NCI-H2171 (cell line): Measurements from ENCODE around the gene KLC1.
"Not testable (repeated sequence)": the region's sequence is repeated elsewhere in the genome, so short reads cannot be mapped to it uniquely, and the experiment has no call there.

Experiments used
- DNase-seq: peaks from one replicate; lab custom pipeline; 2025; lab: John Stamatoyannopoulos, UW

The KLC1 gene

DNA sequence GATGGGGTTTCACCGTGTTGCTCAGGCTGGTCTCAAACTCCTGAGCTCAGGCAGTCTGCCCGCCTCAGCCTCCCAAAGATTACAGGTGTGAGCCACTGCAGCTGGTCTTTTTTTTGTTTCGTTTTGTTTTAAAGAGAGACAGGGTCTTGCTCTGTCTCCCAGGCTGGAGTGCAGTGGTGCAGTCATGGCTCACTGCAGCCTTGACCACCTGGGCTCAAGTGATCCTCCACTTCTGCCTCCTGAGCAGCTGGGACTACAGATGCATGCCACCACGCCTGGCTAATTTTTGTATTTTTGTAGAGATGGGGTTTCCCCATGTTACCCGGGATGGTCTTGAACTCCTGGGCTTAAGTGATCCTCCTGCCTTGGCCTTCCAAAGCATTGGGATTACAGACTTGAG is 62.6 kb downstream of the KLC1 start:
- not testable (repeated sequence) for DNase-seq

DNA sequence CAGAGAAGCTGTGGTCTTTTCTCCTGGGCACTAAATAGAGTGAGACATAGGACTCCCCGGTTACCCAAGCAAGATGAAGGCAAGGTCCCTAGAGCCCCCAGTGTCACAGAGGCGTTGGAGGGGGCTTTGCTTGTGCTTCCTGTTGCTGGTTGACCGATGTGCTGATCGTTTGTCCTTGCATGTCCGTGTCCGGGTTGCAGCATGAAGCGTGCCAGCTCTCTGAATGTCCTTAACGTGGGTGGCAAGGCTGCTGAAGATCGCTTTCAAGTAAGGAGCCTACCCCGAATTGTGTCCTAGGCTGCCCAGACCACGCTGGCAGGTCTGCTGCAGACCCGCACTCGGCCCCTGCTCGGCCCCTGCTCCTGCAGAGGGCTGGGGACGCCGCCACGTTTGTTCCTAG is 63.1 kb downstream of the KLC1 start:
- no peak for DNase-seq

DNA sequence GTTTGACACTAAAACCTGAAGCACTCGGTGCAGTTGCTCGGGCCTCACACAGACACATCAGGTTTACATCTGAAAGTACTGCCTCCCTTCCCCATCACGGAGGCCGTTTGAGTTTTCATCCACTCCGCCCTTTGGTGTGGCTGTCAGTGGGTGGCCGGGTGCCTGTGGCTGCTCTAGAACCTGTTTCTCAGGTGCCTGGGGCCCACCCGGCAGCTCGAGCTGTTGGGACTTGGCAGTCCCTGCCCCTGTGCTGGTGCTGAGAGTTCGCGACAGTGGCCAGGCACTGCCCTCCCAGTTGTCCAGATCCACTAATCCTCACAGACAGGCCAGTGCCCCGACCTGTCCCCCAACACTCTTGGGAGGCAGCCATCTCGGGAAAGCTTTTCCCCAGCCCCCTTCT is 63.9 kb downstream of the KLC1 start:
- no peak for DNase-seq

DNA sequence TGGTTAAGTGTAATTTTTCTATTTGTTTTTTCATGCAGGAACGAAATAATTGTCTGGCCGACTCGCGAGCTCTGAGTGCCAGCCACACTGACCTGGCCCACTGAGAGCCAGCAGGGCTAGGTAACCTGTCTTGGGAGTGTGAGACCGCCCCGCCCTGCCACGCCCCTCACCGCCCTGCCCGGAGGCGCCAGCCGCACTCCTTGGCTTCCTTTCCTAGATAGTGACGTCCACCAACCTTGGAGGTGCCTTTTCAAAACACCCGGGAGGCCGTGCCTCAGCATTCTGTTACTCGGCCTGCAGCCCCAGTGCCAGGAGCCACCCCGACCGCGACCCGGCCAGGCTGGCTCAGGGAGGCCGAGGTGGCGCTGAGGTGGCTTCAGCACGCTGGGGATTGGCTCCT is 64.5 kb downstream of the KLC1 start:
- no peak for DNase-seq

DNA sequence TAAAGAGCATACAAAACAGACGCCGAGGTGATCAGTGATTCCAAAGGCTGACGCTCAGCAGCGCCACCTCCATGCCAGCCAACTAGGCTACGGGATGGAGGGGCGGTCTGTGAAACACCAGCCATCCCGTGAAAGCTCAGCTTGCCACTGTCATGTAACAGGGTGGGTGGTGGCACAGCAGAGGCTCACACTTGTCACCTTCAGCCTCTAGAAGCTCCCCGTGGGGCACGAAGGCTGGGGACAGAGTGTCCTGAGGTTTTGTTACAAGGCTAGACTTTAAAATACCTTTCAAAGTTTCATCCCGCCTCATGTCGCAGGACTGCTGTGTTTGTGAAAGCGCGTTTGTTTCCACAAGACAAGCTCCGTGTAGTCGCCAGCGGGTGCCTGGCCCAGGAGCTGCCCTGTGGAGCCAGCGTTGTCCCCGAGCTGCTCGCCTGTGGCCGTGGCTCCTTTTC is 65.6 kb downstream of the KLC1 start:
- no peak for DNase-seq

DNA sequence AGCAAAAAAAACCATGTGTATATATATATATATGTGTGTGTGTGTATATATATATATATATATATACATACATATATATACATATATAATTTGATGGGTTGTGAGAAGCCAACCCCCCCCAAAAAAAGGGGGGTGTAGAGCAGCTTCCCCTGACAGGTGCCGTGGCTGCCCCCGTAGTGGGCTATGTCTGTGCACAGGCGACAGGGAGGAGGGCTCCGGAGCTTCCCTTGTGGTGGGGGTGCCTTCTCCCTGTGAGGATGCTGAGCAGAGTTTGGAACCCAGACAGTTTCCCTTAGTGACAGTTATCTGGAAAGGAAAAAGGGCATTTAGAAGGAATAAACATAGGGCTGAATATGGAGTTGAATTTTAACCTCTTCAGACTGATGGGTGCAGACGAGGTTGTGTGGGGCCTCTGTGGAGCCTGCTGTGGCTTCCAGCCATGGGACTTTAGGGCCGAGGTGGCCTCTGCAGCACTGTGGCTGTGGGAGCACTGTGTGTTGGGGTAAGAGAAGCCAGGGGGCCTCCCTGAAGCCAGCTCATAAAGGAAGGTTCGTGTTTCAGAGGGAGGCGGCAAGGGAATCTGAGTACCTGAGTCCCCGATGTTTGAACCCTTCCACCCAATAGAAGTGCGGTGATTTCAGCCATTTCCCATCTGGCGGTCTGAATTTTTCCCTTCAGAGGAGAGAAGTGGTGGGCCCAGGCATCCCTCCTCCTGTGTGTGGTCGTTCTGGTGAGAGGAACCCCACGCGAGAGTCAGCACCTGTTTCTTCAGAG is 66.5 kb downstream of the KLC1 start:
- DNase-seq, result peak; percentile 17

DNA sequence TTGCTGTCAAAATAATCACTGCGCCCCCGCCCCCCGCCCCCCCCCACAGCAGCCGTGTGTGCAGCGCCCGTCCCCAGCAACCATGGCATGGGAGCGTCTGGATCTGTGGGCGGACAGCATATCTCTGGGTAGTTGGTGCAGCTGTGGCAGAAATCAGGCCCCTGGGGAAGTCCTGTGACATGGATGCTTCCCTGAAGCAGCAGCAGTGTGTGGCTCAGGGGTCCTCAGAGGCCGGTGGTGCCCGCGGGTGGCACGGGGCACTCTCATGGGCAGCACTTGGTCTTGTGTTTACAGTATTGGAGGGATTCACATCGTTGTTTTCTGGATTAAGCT is 67.0 kb downstream of the KLC1 start:
- no peak for DNase-seq

DNA sequence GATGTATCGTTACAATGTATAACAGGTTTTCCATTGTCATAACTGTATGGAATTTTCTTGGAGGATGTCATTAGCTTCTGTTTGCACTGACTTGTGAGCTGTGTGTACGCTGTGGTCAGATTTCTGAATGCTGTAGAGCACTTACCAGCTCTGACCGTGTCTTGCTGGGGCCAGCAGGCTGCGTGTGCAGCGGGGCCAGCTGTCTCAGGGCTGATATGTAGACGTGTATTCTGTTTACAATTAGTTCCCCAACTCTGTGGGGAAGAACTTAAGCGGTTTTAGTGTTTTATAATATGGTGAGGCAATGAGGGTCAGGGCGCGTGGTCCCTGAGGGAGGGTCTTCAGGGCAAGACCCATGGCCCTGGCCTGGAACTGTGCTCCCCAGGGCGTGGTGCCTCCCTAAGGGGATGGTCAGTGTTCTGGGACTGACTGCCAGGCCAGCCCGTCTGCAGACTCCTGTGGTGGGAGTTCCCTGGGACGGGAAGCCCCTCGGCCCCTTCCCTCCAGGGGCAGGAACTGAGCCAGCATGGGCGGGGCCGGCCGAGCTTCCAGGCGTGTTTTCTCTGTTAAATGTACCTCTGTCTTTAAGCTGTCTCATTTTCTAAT is 67.6 kb downstream of the KLC1 start:
- no peak for DNase-seq

DNA sequence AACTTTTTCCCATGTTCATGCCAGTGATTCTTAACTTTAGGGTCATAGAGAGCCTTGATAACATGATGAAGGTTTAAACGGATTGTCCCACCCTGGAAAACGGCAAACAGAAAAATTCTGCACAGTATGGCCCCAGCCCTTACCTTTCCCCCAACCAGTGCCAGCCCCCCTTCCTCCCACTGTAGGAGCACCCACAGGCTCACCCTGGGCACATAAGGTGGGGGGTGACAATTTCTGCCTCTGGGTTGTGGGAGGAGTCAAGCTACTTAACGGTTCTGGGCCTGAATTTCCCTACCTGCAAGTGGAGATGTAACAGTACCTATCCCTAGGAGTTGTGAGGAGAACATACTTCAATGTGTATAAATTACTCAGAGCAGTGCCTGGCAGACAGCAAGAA is 68.2 kb downstream of the KLC1 start:
- DNase-seq, result no peak

DNA sequence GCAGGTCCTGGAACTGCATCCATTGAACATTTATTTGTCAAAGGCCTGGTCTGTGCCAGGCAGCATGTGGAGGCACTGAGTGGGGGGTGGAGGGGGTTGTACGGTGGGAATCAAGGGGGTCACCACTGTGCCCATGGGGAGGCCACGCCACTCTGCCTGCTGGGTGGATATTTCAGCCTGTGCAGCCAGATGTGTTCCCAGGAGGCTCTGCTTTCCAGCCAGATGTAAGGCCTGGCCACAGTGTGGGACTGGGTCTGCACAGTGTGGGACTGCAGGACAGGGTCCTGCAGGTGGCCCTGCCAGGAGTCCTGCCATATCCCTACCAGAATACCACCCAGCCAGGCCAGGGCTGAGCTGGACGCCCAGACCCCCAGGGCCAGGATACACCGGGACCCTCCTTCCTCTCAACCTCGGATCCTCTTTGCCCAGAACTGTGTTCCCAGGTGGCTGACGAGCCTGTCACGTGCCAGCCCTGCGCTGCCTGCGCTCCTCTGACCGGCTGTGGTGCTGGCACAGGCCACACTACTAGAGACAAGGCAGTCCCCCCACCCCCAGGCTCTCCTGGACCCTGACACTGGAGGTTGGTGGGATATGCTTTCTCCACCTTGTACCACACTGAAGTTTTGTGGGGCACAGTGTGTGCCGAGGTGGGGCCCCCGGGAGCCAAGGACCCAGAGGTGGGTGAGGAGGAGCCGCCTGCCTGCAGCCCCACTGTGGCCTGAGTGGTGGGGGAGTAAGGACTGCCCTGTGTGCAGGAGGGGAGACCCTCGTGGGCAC is 68.8 kb downstream of the KLC1 start:
- no peak for DNase-seq

DNA sequence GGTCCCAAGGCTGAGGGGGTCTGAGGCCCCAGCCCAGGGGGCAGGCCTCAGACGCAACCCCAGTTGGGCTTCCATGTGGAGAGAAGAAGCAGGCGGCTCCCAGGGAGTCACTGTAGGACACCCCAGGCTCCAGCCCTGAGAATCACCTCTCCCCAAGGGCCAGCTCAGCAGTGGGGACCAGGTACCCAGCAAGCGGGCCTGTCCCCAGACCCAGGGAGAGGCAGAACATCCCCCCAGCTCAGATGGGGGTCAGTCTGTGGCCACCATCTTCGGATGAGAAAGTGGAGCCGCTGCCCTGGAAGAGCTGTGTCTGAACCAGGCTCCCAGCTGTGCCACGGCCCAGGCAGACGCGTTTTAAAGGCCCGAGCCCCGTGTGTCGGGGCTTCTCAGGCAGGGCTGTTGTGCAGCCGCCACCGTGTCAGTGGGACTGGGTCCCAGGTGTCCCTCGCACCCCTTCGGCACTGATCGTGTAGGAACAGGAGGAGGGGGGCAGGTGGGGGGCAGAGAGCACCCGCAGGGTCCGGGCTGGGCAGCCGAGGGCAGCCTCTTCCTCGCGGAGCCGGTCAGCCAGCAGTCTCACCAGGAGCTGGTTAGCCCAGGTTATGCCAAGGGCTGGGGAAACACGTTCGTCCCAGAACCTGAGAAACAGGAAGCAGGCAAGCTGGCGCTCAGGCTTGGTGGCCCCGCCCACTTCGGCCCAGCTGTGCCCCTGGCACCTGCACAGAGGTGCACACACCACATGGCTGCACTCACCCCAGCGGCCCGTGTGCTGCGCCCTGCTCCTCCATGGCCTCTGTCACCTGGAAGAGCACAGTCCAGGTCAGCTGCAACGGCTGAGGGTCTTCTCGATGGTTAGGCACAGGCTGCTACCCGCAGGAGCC is 69.6 kb downstream of the KLC1 start:
- DNase-seq, result peak; percentile 16

DNA sequence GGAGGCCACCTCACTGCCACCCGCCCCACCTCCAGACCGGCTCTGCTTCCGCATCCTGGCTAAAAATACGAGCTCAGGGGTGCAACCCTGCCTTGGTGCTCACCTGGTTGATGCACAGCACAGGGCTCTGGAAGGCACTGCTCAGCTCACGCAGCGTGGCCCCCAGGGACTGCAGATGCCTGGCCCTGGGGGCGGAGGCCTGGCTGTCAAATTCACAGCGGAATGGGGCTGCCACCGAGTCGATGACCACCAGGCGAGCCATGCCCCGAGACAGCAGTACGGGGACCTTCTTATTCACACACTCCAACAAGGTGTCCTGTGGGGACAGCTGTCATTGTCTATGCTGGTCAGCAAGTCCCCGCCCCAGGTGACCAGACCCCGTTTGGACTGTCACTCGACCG is 70.2 kb downstream of the KLC1 start:
- DNase-seq, result no peak

DNA sequence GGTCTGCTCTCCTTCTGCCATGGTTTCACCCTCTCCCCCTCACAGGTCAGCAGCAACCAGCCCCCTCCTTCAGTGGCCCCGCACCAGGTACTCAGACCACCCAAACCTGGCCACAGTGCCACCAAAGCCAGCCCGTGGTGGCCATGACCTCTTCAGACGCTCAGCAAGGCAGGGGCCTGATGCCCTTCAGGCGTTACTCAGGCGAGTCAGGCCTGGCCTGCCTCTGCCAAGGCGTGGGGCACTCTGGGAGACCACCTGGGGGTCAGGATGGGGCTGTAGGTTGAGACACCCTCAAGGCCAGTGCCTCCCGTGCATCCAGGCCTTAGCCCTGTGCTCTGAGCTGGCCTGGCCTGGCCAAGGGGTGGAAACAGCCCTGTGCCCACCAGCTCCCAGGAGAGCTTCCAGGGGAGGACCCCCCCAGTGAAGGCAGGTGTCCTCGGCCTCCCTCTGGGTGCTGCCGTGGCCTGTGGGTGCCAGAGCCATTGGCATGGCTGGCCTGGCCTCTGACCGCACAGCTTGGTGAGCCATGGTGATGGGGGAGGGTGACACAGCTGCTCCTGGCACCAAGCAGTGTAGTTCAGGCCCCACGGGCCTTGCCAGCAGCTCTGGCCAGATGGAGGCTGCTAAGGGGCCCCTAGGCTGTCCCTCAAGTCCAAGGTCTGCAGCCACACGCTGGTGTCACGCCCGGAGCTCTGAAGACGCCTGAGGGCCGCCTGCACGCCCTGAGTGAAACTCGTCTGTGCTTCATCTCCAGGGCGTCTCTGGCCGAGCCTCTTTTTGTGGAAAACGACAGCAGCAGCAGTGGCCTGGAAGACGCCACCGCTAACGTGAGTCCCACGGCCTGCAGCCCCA is 71.1 kb downstream of the KLC1 start:
- DNase-seq, result no peak

DNA sequence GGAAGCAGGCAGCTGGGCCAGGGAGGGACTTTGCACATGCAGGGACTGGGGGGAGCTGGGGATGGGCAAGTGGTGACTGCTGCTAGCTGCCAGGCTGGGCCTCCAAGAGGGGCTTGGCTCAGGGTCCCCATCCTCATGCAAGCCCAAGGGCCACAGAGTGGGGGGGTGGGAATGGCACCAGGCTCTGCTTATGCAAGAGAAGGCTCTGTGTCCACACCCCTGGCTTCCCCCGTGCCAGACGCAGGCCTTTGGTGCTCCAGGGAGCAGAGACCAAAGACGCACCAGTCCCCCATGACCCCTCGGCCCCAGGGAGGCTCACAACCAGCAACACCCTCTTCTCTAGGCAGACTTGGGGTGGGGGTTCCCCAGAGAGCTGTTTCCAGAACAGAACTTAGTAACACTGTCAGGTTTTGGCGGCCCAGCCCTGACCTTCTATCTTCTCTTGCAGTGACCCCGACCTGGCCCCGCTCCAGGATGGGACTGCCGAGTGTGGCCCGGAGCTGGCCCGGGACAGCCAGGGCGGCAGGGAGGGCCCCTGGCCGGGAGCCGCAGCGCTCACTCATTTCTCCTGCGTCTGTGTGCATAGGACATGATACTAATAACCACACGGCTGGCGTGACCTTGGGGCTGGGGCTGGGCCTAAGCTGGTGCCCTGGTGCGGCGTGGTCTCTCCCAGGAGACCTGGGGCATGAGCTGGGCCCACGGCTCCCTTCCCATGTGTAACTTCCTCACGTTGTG is 71.9 kb downstream of the KLC1 start:
- DNase-seq, result no peak

DNA sequence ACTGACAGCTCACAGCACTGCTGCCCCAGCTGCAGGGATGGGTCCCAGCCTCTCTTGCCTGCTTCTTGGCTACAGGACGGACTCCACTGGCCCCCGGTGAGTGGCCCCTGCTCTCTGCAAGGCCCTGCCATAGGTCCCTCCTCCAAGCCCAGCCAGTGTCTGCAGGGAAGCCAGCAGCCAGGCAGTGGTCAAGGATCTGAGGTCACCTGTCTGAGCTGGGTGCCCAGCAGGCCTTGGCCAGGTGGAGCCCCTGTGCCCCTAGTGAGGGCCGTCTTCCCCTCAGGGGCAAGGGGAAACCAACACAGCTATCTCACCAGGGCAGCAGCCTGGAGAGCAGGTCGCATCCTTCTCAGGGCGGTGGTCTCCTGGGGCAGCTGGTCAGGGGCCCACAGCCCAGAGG is 73.1 kb downstream of the KLC1 start:
- no peak for DNase-seq

DNA sequence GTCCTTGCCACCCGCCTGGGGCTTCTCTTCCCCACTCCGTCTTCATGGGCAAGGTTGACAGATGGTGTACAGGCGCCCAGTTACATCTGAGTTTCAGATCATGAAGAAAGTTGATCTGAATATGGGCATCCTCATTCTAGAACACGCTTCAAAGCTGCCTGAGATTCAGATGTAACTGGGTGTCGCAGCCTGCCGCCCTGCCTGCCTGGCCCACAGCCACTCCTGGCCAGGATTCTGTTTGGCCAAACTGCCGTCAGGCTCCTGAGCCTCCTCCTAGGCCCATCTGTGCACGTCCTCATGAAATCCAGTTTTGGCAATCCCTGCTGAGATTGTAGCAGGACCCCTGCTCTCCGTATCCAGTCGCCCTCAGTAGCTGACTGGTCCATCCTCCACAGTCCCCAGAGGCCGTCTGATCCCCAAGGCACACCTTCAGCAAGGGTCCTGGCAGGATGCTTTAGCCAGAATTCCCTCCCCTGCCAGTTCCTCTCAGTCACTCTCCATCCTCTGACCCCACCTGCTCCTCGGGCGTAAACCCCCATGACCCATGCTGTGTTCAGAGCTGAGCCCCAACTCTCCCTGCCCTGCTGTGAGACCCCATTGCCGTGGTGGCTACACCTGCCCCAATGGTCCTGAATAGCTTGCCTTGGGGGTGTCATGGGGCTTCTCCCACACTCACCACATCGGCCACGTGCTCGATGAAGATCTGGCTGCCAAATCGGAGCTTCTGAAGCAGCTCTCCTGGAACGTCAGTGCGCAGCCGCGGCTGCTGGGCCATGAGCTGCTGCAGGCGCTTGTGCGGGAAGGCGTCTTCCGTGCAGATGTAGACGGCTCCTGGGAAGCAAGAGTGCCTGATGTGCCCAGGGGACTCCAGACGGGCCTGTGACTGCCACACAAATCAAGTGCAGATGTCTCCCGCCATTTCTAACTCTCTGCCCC is 73.8 kb downstream of the KLC1 start:
- no peak for DNase-seq

DNA sequence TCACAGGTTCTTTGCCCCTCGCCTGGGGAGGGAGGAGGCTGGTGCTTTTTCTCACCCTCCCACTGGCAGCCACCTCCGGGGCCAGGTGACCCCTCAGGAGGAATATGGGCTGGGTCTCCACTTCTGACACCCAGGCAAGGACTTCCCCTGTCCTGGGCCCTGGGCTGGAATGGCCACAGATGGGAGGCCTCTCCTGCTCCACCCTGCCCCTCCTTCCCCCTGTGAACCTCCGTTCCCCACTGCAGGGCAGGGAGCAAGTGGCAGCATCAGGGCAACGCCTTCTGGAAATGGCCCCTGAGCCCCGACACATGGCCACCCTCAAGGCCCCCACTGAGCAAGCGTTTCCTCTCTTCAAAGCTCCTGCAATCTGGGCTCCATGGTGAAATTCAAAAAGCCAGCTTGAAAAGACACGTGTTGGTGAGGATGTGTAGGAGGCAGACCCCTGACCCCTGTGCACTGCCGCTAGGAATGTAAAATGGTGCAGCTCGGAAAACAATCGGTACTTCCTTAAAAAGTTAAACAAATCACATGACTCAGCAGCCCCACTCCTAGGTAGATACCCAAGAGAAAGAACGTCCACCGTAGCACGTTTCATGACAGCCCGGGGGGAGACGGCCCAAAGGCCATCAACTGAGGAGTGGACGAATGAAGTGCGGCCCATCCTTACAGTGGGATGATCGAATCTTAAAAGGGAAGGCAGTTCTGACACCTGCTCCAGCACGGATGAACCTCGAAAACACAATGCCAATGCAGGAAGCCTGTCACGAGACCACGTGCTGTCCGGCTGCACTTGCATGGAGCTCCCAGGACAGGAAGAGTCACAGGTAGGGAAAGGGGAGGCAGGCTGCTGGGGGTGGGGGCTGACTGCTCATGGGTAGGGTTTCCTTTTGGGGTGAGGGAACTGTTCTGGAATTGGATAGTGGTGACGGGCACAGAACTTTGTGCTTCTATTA is 74.7 kb downstream of the KLC1 start:
- no peak for DNase-seq

DNA sequence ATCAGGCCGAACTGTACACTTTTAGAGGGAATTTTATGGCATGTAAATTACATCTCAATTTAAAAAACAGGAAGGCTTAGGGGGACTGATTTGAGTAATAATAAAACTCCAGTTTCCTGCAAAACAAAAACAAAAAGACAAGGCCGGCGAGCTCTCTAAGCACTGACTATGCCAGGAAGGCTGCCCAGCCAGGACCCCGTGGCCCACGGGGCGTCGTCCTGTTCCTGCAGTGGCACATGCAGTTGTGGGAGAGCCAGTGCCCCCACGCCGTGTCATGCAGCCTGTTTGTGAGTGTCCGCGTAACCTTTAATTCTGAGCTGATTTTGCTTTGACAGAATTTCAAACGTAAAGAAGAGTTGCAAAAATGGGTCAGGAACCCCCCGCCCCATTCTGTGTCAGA is 75.7 kb downstream of the KLC1 start:
- DNase-seq, result no peak
